ENCODE measurements around the gene GPANK1. TPM values are rescaled to one million over a fixed set of nuclear protein-coding genes. Genes with fewer than 3 reads are reported as not detected.

GPANK1 gene
- total and polyA plus RNA-seq, 2 of the 13 experiments (the other 11 are each of a cell fraction or from before 2014, with no cell fraction given) = 15.4 to 22.8 TPM

- no peak for TF ChIP-seq MTA3 (CRISPR knock-in tag; IDR thresholded peaks at IDR 0.05)
- TF ChIP-seq BCL6 (CRISPR knock-in tag; IDR thresholded peaks at IDR 0.05) = peak; percentile 39; the same call in 1 of the 2 replicates
- TF ChIP-seq ZNF704 (CRISPR knock-in tag; IDR thresholded peaks at IDR 0.05; ENCODE audit: borderline replicate concordance) = 0 out of 2 replicates have a peak, but pooled peaks have one; percentile 9
- TF ChIP-seq PAXIP1 (CRISPR knock-in tag; conservative IDR thresholded peaks at IDR 0.05) = no peak
- 0 out of 2 replicates have a peak, but pooled peaks have one; percentile 15 for TF ChIP-seq CC2D1A (CRISPR knock-in tag; IDR thresholded peaks at IDR 0.05)
- TF ChIP-seq ZNF276 (CRISPR knock-in tag; IDR thresholded peaks at IDR 0.05; ENCODE audit: low read depth) = 0 out of 2 replicates have a peak, but pooled peaks have one; percentile 47
- TF ChIP-seq PAF1 (CRISPR knock-in tag; IDR thresholded peaks at IDR 0.05) = no peak; the same call in 1 of the 2 replicates
- no peak for TF ChIP-seq AHR (CRISPR knock-in tag; IDR thresholded peaks at IDR 0.05)
- TF ChIP-seq TARDBP (CRISPR knock-in tag; IDR thresholded peaks at IDR 0.05) = no peak
- 0 out of 4 replicates have a peak, but pooled peaks of 1 of the 2 experiments have one; percentile 2 for TF ChIP-seq ATF4 (CRISPR knock-in tag; IDR thresholded peaks at IDR 0.05)
- no peak for TF ChIP-seq POGK (CRISPR knock-in tag; conservative IDR thresholded peaks at IDR 0.05)
- no peak for TF ChIP-seq ZNF607 (CRISPR knock-in tag; IDR thresholded peaks at IDR 0.05; ENCODE audit: borderline replicate concordance)
- no peak for TF ChIP-seq ZNF510 (CRISPR knock-in tag; IDR thresholded peaks at IDR 0.05; ENCODE audit: low read depth)
- peak; percentile 23; the same call in 1 of the 2 replicates for TF ChIP-seq CHD4 (IDR thresholded peaks at IDR 0.05; ENCODE audit: borderline replicate concordance, low read length)
- TF ChIP-seq ZSCAN29 (CRISPR knock-in tag; conservative IDR thresholded peaks at IDR 0.05) = 0 out of 2 replicates have a peak, but pooled peaks have one; percentile 0
- 0 out of 2 replicates have a peak, but pooled peaks have one; percentile 27 for TF ChIP-seq KDM1A (CRISPR knock-in tag; IDR thresholded peaks at IDR 0.05)
- no peak for TF ChIP-seq ZNF34 (CRISPR knock-in tag; IDR thresholded peaks at IDR 0.05; ENCODE audit: borderline replicate concordance)
- TF ChIP-seq ZNF225 (CRISPR knock-in tag; IDR thresholded peaks at IDR 0.05) = no peak
- no peak for TF ChIP-seq ZMYM4 (CRISPR knock-in tag; IDR thresholded peaks at IDR 0.05)
Measured at GRCh38 chr6:31654574-31655348, 10.0 kb downstream of the GPANK1 start (continued).

Data from HepG2 (cell line).